MM.1S (cell line): ENCODE measurements around the gene MRE11.

Experiments used
- EZH2 ChIP-seq: fragments of 300-600 bp; sonication (generic); optimal IDR thresholded peaks from 2 replicates; pipeline ENCODE3; 2017; ENCODE audit warnings: low read depth, mild to moderate bottlenecking, antibody characterized with exemption, low read length, mixed read lengths
- EZH2phosphoT487 ChIP-seq: fragments of 300-600 bp; sonication (generic); IDR thresholded peaks from 2 replicates; pipeline ENCODE4 v1.6.1; 2018; ENCODE audit warnings: antibody characterized with exemption, low read length
- TF ChIP-seq, protein P1 (sequence below): fragments of 300-600 bp; sonication (generic); IDR thresholded peaks from 2 replicates; pipeline ENCODE4 v1.5.1; 2016; ENCODE audit warnings: antibody characterized with exemption, low read length, mixed read lengths

DNA sequence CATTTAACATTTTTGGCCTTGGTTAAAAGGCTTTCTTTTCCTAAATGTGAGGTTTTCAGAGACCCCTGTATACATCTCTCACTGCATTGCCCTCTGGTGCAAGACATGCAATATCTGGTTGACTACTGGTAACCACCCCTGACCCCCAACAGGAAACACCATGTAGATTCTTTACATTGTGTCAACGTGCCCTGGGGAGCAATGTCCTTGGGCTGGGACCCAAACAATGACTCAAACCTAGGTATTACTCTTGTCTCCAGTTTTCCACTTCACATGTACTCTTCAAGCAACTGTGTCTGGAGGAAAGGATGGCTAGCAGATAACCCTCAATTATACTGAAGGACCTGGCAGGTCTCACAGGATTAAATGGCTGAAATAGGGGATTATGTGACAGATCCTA is 91.3 kb downstream of the MRE11 start:
- TF ChIP-seq, protein P1, sequence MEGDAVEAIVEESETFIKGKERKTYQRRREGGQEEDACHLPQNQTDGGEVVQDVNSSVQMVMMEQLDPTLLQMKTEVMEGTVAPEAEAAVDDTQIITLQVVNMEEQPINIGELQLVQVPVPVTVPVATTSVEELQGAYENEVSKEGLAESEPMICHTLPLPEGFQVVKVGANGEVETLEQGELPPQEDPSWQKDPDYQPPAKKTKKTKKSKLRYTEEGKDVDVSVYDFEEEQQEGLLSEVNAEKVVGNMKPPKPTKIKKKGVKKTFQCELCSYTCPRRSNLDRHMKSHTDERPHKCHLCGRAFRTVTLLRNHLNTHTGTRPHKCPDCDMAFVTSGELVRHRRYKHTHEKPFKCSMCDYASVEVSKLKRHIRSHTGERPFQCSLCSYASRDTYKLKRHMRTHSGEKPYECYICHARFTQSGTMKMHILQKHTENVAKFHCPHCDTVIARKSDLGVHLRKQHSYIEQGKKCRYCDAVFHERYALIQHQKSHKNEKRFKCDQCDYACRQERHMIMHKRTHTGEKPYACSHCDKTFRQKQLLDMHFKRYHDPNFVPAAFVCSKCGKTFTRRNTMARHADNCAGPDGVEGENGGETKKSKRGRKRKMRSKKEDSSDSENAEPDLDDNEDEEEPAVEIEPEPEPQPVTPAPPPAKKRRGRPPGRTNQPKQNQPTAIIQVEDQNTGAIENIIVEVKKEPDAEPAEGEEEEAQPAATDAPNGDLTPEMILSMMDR, result no peak
- no peak for TF ChIP-seq EZH2
- no peak for TF ChIP-seq EZH2phosphoT487
